BJ (cell line): ENCODE results near the gene C6orf132. TPM values are rescaled to one million over a fixed set of nuclear protein-coding genes. Genes with fewer than 3 reads are reported as not detected.
"Not testable (repeated sequence)": the region's sequence is repeated elsewhere in the genome, so short reads cannot be mapped to it uniquely, and the experiment has no call there.

ENCODE experiments used
- CTCF ChIA-PET: fragments of 350-600 bp; formaldehyde crosslinking; extraction: SDS; loops from one replicate; lab custom pipeline; 2021; ENCODE audit warnings: antibody characterized with exemption, inconsistent platforms; lab: Yijun Ruan, JAX
- POLR2A ChIA-PET: fragments of 300-600 bp; sonication (Branson Sonifier 250); formaldehyde crosslinking; extraction: SDS; loops from one replicate; lab custom pipeline; 2021; ENCODE audit warnings: antibody characterized with exemption; lab: Charles Lee
- DNase-seq: peaks from one replicate; pipeline ENCODE4 v3.0.0-alpha.2; 2011; ENCODE audit warnings: low read depth
- H3K27me3 ChIP-seq: 2 replicates; pipeline ENCODE4 v1.6.0; 2011; ENCODE audit warnings: low read length; ENCODE audit not compliant: control insufficient read depth, insufficient read depth
- H3K36me3 ChIP-seq: 2 replicates; pipeline ENCODE4 v1.5.1; 2011; ENCODE audit warnings: low read length; ENCODE audit not compliant: control insufficient read depth, insufficient read depth
- H3K4me3 ChIP-seq: 2 replicates; pipeline ENCODE4 v1.5.1; 2011; ENCODE audit warnings: low read depth, mild to moderate bottlenecking, control low read depth, low read length
- CTCF ChIP-seq: IDR thresholded peaks from 2 replicates; pipeline ENCODE4 v1.5.1; 2011; ENCODE audit warnings: low read depth, mild to moderate bottlenecking, control low read depth, inconsistent platforms, low read length, moderate library complexity; ENCODE audit not compliant: insufficient read depth
- polyA plus RNA-seq: library from polyadenylated mRNA; depleted of rRNA; stranded (reverse); fragments of >200 nt; gene quantifications from 2 replicates; pipeline ENCODE4 v1.2.3, GENCODE V29; 2011

The C6orf132 gene
- polyA plus RNA-seq, 1 experiment: 0.70 TPM

GRCh38 chr6:42175860-42176259, 33.4 kb upstream of the C6orf132 start:
- Histone ChIP-seq H3K4me3 (no peak overlapping the region), H3K27me3 (no peaks in the 10 kb centered on the region), H3K36me3 (no peaks in the 10 kb centered on the region)
- DNase-seq: no peak
- ChIA-PET CTCF (interaction anchor here (0.9 kb wide), 1 partner anchor 9 kb away, joined by 3 read pairs; no protein-coding TSS in a partner anchor), POLR2A (no interaction called here)
- peak; percentile 20; the same call in 1 of the 2 replicates for TF ChIP-seq CTCF

GRCh38 chr6:42173101-42173500, 30.7 kb upstream of the C6orf132 start, which contains the start of gene GUCA1A:
GUCA1A (plus strand) TSS chr6:42173364; CDS start chr6:42173614, 250 bp downstream.
- Histone ChIP-seq H3K27me3 (0 out of 2 replicates have a peak, but pooled peaks cover 4% of the 10 kb centered on the region), H3K4me3 (no peak within 1 kb of the TSS), H3K36me3 (no peaks in the 10 kb centered on the region)
- DNase-seq: no peak
- ChIA-PET CTCF (no interaction called here), POLR2A (no interaction called here)
- TF ChIP-seq CTCF: no peak

DNA sequence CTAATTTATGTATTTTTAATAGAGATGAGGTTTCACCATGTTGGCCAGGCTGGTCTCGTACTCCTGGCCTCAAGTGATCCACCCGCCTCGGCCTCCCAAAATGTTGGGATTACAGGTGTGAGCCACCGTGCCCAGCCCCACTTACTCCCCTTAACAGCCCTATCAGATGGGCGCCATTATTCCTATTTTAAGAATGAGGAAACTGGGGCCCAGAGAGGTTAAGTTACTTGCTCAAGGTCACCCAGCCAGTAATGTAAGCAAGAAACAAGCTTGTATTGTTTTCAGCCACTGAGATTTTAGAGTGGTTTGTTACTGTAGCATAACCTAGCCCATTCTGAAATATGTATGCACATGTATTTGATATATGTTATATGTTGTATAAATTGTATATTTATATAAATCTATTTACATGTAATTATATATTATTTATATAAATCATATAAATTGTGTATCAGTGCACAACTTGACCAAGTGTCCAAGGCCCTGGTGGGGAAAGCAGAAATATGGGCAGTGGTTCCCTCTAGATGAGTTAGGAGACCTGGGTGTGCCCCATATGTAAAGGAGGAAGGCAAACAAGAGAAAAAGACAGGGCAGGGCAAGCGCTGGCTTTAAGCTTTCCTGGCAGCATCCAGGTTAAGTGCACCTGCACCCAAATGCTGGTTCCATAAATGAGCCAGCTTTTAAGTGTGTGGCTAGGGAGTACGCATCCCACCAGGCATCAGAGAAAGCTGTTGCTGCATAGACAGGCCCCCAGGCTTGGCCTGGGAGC, 29.6 kb upstream of the C6orf132 start:
- H3K27me3 ChIP-seq: 0 out of 2 replicates have a peak, but pooled peaks cover 4% of the 10 kb centered on the region
- CTCF ChIA-PET: interaction anchor here (1.6 kb wide), 1 partner anchor 43 kb away, joined by 5 read pairs; no protein-coding TSS in a partner anchor
- no peak for DNase-seq
- TF ChIP-seq CTCF: no peak
- POLR2A ChIA-PET: no interaction called here
- no peaks in the 10 kb centered on the region for H3K36me3 ChIP-seq
- no peak overlapping the region for H3K4me3 ChIP-seq

DNA sequence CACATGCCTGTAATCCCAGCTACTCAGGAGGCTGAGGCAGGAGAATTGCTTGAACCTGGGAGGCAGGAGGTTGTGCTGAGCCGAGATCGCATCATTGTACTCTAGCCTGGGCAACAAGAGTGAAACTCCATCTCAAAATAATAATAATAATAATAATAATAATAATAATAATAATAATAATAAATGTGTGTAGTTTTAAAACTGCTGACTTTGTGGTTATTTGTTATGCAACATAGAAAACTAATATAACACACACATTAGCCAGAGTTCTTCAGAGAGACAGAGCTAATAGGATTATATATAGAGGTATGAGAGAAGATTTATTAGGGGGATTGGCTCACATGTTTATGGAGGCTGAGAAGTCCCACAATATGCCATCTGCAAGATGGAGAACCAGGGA, 27.4 kb upstream of the C6orf132 start:
- H3K27me3 ChIP-seq, H3K4me3 ChIP-seq, DNase-seq, H3K36me3 ChIP-seq, POLR2A ChIA-PET: not testable (repeated sequence)
- CTCF ChIA-PET: interaction anchor here (1.0 to 9.6 kb wide), 6 partner anchors 10 to 377 kb away, joined by 3 to 121 read pairs (median 10); no protein-coding TSS in a partner anchor

DNA sequence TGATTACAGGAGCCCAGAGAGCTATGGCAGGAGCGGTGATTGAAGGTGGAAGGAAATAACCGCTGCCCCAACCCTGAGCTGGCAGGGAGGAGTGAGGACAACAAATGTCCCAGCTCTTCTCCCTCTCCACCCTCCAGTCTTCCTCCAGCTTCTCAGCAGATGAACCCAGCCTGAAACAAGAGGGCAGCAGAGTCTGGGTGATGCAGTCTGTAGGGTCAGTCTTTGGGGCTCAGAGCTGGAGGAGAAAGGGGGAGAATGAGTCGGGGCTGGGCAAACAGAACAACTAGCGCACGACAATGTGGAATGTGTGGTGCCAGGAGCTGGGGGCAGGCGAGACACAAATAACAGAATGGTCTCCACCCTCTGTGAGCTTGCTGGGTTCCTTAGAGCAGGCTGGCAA, 26.2 kb upstream of the C6orf132 start:
- ChIA-PET POLR2A (no interaction called here), CTCF (interaction anchor here (0.6 to 9.6 kb wide), 13 partner anchors 8 to 382 kb away, joined by 3 to 121 read pairs (median 5); partner anchors contain the start of gene TOMM6)
- peak; percentile 23; the same call in 1 of the 2 replicates for TF ChIP-seq CTCF
- H3K27me3 ChIP-seq: 0 out of 2 replicates have a peak, but pooled peaks cover 4% of the 10 kb centered on the region
- no peaks in the 10 kb centered on the region for H3K36me3 ChIP-seq
- H3K4me3 ChIP-seq: no peak overlapping the region
- DNase-seq: no peak
